ENCODE results near the gene AKAP9. TPM values are rescaled to one million over a fixed set of nuclear protein-coding genes. Genes with fewer than 3 reads are reported as not detected.
"Not testable (repeated sequence)": the region's sequence is repeated elsewhere in the genome, so short reads cannot be mapped to it uniquely, and the experiment has no call there.

Gene AKAP9
- total and polyA plus RNA-seq, 5 donors = 15.5 to 47.4 (median 36.0) TPM

DNA sequence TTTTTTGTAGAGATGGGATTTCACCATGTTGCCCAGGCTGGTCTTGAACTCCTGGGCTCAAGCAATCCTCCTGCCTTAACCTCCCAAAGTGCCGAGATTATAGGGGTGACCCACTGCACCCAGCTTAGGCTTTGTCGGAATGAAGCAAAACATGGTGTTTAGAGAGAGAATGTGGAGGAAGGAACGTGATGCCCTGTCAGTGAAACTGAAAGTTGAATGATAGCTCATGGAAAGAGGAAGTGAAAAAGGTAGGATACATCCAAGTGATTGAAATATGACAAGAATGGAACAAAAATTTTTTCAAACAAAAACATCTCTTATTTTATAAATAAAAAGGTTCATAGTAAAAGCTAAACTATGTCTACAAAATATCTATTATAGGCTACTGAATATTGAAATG, 5.9 kb downstream of the AKAP9 start:
- no peaks in the 10 kb centered on the region for H3K27me3 ChIP-seq (ENCODE audit: control insufficient read depth, insufficient read depth)
- H3K4me3 ChIP-seq (ENCODE audit: low read length) = no peak overlapping the region
- no peak for ATAC-seq
- no peak for DNase-seq
- no peak overlapping the region for H3K27ac ChIP-seq (ENCODE audit: low read length)
- WGBS = 65% methylated on average over 3 of the region's 3 CpGs
- H3K9me3 ChIP-seq (ENCODE audit: control insufficient read depth, low read length) = no peaks in the 10 kb centered on the region
- intact Hi-C loops (cut with DNase I) = no loop called here
- H3K4me1 ChIP-seq (ENCODE audit: control insufficient read depth, insufficient read depth, low read length) = no peaks in the 10 kb centered on the region

DNA sequence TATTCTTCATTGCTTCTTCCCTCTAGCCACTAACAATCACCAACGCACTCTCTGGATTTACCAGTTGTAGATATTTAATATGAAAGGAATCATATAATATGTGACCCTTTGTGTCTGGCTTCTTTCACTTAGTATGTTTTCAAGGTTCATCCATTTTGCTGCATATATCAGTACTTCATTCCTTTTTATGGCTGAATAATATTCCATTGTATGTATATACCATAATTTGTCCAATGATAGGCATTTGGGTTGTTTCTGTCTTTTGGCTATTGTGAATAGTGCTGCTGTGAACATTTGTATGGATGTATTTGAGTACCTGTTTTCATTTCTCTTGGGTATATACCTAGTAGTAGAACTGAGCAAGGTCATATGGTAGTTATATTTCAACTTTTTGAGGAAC, 7.3 kb downstream of the AKAP9 start:
- ATAC-seq = no peak
- DNase-seq = no peak
- 100% methylated on average over 1 of the region's 1 CpG for WGBS
- H3K27me3 ChIP-seq (ENCODE audit: control insufficient read depth, insufficient read depth) = no peaks in the 10 kb centered on the region
- H3K4me1 ChIP-seq (ENCODE audit: control insufficient read depth, insufficient read depth, low read length) = no peaks in the 10 kb centered on the region
- H3K9me3 ChIP-seq (ENCODE audit: control insufficient read depth, low read length) = no peaks in the 10 kb centered on the region
- H3K27ac ChIP-seq (ENCODE audit: low read length) = no peak overlapping the region
- intact Hi-C loops (cut with DNase I) = no loop called here
- no peak overlapping the region for H3K4me3 ChIP-seq (ENCODE audit: low read length)

DNA sequence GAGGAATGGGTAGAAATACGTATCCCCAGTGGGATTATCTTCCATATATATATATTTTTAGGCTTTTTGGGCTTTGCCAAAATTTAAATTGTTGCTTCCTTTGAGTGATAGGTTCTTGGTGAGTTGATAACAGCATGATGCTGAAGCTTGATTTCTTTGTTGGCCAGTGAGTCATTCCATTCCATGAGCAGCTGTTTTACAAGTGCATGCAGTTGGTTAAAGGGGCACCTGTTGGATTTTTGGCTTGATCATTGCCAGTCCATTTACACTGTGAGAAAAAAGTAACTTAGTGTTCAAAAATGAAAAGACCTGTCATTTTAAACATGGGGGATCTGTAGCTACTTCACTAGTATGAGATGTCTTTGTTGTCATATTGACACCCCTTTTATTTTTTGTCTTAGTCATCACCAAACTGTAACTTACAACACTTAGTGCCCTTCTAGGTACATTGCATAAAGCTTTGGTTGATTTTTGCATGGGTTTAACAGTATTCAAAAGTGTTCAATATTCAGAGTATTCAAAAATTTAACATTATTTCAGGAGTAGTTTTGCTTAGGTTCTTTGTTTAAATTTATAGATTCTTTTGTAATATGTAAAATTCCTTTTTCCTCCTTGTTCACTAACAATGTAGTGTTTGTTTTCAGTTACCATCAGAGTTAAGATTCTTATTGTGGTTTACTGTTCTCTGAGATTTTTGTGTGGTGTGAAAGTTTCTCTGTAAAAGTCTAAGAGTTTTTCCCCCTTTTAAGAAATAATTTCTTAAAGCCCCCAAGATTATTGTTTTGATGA, 8.8 kb downstream of the AKAP9 start:
- intact Hi-C loops (cut with DNase I) = no loop called here
- Histone ChIP-seq H3K4me1 (ENCODE audit: control insufficient read depth, insufficient read depth, low read length) (no peaks in the 10 kb centered on the region), H3K4me3 (ENCODE audit: low read length) (no peak overlapping the region), H3K27ac (ENCODE audit: low read length) (no peak overlapping the region), H3K27me3 (ENCODE audit: control insufficient read depth, insufficient read depth) (no peaks in the 10 kb centered on the region), H3K9me3 (ENCODE audit: control insufficient read depth, low read length) (no peaks in the 10 kb centered on the region)
- ATAC-seq (no peak), DNase-seq (no peak)
- 85% methylated on average over 1 of the region's 1 CpG for WGBS

DNA sequence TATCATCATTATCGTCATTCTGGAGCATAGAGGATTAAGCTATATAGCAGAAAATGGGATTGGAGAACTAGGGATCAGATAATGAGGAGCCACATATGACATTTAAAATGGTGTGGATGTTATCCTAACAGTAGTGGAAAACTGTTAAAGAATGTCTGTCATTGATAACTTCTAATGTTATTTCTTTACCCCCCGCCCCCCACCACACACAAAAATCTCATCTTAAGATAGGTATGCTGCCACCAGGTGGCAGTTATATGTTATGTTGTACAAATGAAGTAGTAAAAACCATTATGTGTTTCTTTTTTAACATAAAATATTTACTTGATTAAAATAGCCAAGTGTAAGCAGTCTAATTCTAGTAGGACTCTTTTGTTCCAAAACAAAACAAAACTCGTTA, 13.0 kb downstream of the AKAP9 start:
- no peaks in the 10 kb centered on the region for H3K27me3 ChIP-seq (ENCODE audit: control insufficient read depth, insufficient read depth)
- no peak overlapping the region for H3K27ac ChIP-seq (ENCODE audit: low read length)
- no peaks in the 10 kb centered on the region for H3K4me1 ChIP-seq (ENCODE audit: control insufficient read depth, insufficient read depth, low read length)
- no peaks in the 10 kb centered on the region for H3K9me3 ChIP-seq (ENCODE audit: control insufficient read depth, low read length)
- no peak for ATAC-seq
- no peak overlapping the region for H3K4me3 ChIP-seq (ENCODE audit: low read length)
- 87% methylated on average over 3 of the region's 3 CpGs for WGBS
- intact Hi-C loops (cut with DNase I) = no loop called here
- no peak for DNase-seq

DNA sequence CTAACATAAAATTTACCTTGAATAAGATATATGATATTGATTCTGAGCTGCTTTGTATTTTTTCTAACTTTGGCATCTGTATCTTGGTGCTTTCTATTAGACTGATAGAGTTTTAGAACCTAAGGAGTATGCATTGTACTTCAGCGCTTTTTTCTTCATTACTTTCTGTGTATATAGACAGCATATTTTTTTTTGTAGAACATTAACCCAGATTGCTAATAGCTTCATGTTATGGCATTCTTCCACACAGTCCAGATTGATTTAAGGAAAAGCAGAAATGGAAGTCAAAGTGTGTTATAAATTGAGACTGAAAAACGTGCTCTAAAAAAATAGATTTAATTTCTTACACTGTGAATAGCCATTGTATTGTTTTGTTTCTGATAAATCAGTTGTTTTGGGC, 15.8 kb downstream of the AKAP9 start:
- H3K4me3 ChIP-seq (ENCODE audit: low read length); intact Hi-C loops (cut with DNase I); ATAC-seq; H3K9me3 ChIP-seq (ENCODE audit: control insufficient read depth, low read length); H3K4me1 ChIP-seq (ENCODE audit: control insufficient read depth, insufficient read depth, low read length); H3K27me3 ChIP-seq (ENCODE audit: control insufficient read depth, insufficient read depth); H3K27ac ChIP-seq (ENCODE audit: low read length); DNase-seq: not testable (repeated sequence)
- 89% methylated on average over 2 of the region's 2 CpGs for WGBS

DNA sequence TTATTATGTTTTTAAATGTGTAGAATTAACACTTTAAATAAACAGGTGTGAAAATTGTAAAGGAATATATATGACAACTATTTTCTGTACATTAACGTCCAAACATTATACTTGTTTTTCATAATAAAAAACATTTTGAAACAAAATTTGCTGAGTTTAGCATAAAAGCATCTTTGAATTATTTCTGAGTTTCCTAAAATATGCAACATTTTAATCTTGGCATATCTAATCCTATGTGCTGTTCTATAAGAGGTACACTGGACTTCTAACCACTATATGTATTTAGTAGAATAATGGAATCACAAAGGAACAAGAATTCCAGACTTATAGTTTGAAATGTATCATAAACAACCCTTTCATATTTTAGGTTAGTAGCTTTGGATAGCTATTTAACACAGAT, 16.6 kb downstream of the AKAP9 start:
- WGBS = 93% methylated on average over 1 of the region's 1 CpG
- Histone ChIP-seq H3K4me3 (ENCODE audit: low read length) (no peak overlapping the region), H3K4me1 (ENCODE audit: control insufficient read depth, insufficient read depth, low read length) (peaks cover 3% of the 10 kb centered on the region), H3K27ac (ENCODE audit: low read length) (no peak overlapping the region), H3K27me3 (ENCODE audit: control insufficient read depth, insufficient read depth) (no peaks in the 10 kb centered on the region), H3K9me3 (ENCODE audit: control insufficient read depth, low read length) (no peaks in the 10 kb centered on the region)
- intact Hi-C loops (cut with DNase I) = no loop called here
- DNase-seq = no peak
- ATAC-seq = no peak

DNA sequence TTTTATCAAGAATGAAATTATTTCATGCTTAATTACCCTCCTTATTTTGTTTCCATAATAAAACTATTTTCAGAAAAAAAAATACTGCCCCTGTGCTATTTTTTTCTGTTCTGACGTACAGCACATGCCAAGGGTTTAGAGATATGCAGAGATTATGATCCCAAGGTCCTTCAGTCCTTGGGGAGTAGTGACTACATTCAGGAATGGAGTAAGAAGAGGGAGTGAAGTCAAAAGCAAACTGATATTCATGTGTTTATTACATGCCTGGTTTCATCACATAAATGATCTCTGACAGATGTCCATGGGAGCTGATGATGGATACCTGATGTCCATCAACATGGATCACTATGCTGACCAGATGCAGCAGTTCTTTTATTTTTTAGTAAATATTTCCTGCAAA, 17.2 kb downstream of the AKAP9 start:
- Histone ChIP-seq H3K4me1 (ENCODE audit: control insufficient read depth, insufficient read depth, low read length) (peaks cover 3% of the 10 kb centered on the region), H3K27ac (ENCODE audit: low read length) (no peak overlapping the region), H3K4me3 (ENCODE audit: low read length) (no peak overlapping the region), H3K9me3 (ENCODE audit: control insufficient read depth, low read length) (no peaks in the 10 kb centered on the region), H3K27me3 (ENCODE audit: control insufficient read depth, insufficient read depth) (no peaks in the 10 kb centered on the region)
- WGBS = 15% methylated on average over 1 of the region's 1 CpG
- ATAC-seq (no peak), DNase-seq (no peak)
- intact Hi-C loops (cut with DNase I) = no loop called here

DNA sequence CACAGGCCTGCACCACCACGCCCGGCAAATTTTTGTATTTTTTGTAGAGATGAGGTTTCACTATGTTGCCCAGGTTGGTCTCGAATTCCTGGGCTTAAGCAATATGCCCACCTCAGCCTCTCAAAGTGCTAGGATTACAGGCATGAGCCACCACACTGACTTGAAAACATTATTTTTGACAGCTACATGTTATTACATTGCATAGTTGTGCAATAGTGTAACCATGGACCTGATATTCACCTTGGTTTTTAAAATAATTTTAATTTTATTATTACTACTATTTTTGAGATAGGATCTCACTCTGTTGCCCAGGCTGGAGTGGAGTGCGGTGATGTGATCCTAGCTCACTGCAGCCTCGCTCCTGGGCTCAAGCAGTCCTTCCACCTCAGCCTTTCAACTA, 18.4 kb downstream of the AKAP9 start:
- Histone ChIP-seq H3K27me3 (ENCODE audit: control insufficient read depth, insufficient read depth) (no peaks in the 10 kb centered on the region), H3K4me1 (ENCODE audit: control insufficient read depth, insufficient read depth, low read length) (peaks cover 3% of the 10 kb centered on the region), H3K4me3 (ENCODE audit: low read length) (no peak overlapping the region), H3K27ac (ENCODE audit: low read length) (no peak overlapping the region), H3K9me3 (ENCODE audit: control insufficient read depth, low read length) (no peaks in the 10 kb centered on the region)
- intact Hi-C loops (cut with DNase I) = no loop called here
- ATAC-seq = no peak
- 75% methylated on average over 5 of the region's 5 CpGs for WGBS
- DNase-seq = no peak

DNA sequence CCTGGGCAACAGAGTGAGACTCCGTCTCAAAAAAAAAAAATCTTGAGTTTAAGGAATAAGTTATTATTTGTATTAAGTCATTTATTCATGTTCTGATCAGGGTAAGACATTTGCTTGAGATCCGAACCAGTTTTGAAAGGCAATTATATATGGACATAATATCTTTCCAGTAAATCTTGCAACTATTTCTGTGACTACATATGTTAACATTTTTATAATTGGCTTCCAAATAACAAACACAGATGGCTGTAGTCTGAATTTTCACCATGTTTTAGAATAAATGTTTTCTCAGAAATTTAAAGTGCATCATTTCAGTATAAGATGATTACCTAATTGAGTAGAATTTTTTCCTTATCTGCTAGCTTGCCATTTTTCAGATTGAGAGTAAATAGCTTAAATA, 21.2 kb downstream of the AKAP9 start:
- Histone ChIP-seq H3K27me3 (ENCODE audit: control insufficient read depth, insufficient read depth) (no peaks in the 10 kb centered on the region), H3K27ac (ENCODE audit: low read length) (no peak overlapping the region), H3K4me3 (ENCODE audit: low read length) (no peak overlapping the region), H3K9me3 (ENCODE audit: control insufficient read depth, low read length) (no peaks in the 10 kb centered on the region), H3K4me1 (ENCODE audit: control insufficient read depth, insufficient read depth, low read length) (peaks cover 3% of the 10 kb centered on the region)
- 97% methylated on average over 2 of the region's 2 CpGs for WGBS
- ATAC-seq = no peak
- no peak for DNase-seq
- intact Hi-C loops (cut with DNase I) = no loop called here

DNA sequence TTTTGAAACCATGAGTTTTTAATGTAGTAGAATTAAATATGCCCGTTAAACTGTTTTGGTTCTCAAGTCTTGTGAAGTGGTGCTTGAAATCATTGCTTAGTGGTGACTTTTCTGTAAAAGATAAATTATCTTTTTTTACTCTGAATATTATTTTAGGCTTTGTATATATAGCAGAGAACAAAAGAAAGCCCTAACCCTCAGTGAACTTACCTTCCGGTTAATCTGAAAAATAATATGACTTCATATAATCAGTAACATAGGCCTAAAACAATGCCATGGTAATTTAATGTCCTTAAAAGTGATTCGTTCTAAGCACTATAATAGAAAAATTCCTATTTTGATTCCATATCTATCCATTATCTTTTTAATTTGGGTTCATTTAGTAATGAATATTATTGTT, 21.8 kb downstream of the AKAP9 start:
- ATAC-seq = no peak
- Histone ChIP-seq H3K27ac (ENCODE audit: low read length) (no peak overlapping the region), H3K27me3 (ENCODE audit: control insufficient read depth, insufficient read depth) (no peaks in the 10 kb centered on the region), H3K9me3 (ENCODE audit: control insufficient read depth, low read length) (no peaks in the 10 kb centered on the region), H3K4me3 (ENCODE audit: low read length) (no peak overlapping the region), H3K4me1 (ENCODE audit: control insufficient read depth, insufficient read depth, low read length) (peaks cover 3% of the 10 kb centered on the region)
- DNase-seq = no peak
- 71% methylated on average over 3 of the region's 3 CpGs for WGBS
- intact Hi-C loops (cut with DNase I) = no loop called here

DNA sequence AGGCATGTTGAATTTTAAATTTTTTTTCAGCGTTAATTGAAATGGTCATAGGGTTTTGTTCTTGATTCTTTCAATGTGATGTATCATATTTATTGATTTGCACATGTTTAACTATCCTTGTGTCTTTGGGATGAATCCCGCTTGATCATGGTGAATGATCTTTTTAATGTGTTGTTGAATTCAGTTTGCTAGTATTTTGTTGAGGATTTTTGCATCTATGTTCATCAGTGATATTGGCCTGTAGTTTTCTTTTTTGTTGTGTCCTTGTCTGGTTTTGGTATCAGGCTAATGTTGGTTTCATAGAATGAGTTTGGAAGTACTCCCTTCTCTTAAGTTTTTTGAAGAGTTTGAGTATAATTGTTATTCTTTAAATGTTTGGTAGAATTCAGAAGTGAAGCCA, 26.9 kb downstream of the AKAP9 start:
- ATAC-seq; intact Hi-C loops (cut with DNase I); DNase-seq; H3K27me3 ChIP-seq (ENCODE audit: control insufficient read depth, insufficient read depth); H3K9me3 ChIP-seq (ENCODE audit: control insufficient read depth, low read length); H3K4me1 ChIP-seq (ENCODE audit: control insufficient read depth, insufficient read depth, low read length); H3K4me3 ChIP-seq (ENCODE audit: low read length); H3K27ac ChIP-seq (ENCODE audit: low read length): not testable (repeated sequence)
- over 99% methylated on average over 2 of the region's 2 CpGs for WGBS

DNA sequence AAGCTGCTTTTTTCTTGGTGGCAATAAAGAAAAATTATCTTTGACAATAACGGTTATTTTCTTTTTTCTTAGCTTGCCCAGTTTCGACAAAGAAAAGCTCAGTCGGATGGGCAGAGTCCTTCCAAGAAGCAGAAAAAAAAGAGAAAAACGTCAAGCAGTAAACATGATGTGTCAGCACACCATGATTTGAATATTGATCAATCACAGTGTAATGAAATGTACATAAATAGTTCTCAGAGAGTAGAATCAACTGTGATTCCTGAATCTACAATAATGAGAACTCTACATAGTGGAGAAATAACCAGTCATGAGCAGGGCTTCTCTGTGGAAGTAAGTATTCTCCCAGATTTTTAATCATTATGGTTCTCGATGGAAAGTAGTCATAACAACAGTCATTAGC, 33.0 kb downstream of the AKAP9 start:
- Histone ChIP-seq H3K4me1 (ENCODE audit: control insufficient read depth, insufficient read depth, low read length) (peaks cover 4% of the 10 kb centered on the region), H3K9me3 (ENCODE audit: control insufficient read depth, low read length) (no peaks in the 10 kb centered on the region), H3K27ac (ENCODE audit: low read length) (no peak overlapping the region), H3K4me3 (ENCODE audit: low read length) (no peak overlapping the region), H3K27me3 (ENCODE audit: control insufficient read depth, insufficient read depth) (no peaks in the 10 kb centered on the region)
- intact Hi-C loops (cut with DNase I) = no loop called here
- no peak for ATAC-seq
- 86% methylated on average over 5 of the region's 5 CpGs for WGBS
- DNase-seq = no peak

Data from right cardiac atrium (tissue), 5 donors.